Mucosa of stomach (tissue), 1 donor: Measurements from ENCODE around the gene ANKRD18A.
"Not testable (repeated sequence)": the region's sequence is repeated elsewhere in the genome, so short reads cannot be mapped to it uniquely, and the experiment has no call there.

Source experiments
- H3K27me3 ChIP-seq: one replicate; pipeline ENCODE4 v1.7.0; 2013; ENCODE audit warnings: mild to moderate bottlenecking, low read length; ENCODE audit not compliant: control insufficient read depth, insufficient read depth
- H3K36me3 ChIP-seq: one replicate; pipeline ENCODE4 v1.7.0; 2013; ENCODE audit warnings: low read length; ENCODE audit not compliant: control insufficient read depth, insufficient read depth
- H3K4me1 ChIP-seq: one replicate; pipeline ENCODE4 v1.7.0; 2013; ENCODE audit warnings: mild to moderate bottlenecking, low read length; ENCODE audit not compliant: control insufficient read depth, insufficient read depth
- H3K4me3 ChIP-seq: one replicate; pipeline ENCODE4 v1.7.0; 2013; ENCODE audit warnings: low read length
- H3K9ac ChIP-seq: one replicate; pipeline ENCODE4 v1.7.0; 2013; ENCODE audit warnings: mild to moderate bottlenecking, low read length, moderate library complexity
- H3K9me3 ChIP-seq: one replicate; pipeline ENCODE4 v1.7.0; 2013; ENCODE audit warnings: mild to moderate bottlenecking, low read length, moderate library complexity; ENCODE audit not compliant: control insufficient read depth
- donor health status: Pancreatic carcinoma.

Gene ANKRD18A

DNA sequence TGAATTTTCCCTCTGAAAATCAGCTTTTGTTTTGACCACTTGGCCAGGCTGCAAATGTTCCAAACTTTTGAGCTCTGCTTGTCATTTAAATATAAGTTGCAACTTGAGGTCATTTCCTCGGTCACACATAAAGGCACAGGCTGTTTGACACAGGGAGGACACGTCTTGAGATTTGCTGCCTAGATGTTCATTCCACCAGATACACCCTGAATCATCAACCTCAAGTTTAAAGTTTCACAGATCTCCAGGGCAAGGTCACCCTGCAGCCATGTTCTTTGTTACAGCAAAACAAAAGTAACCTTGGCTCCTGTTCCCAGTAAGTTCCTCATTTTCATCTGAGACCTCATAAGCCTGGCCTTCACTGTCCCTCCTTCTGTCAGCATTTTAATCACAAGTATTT lies 59.3 kb downstream of the ANKRD18A start:
- H3K4me1 ChIP-seq, H3K27me3 ChIP-seq: not testable (repeated sequence)

DNA sequence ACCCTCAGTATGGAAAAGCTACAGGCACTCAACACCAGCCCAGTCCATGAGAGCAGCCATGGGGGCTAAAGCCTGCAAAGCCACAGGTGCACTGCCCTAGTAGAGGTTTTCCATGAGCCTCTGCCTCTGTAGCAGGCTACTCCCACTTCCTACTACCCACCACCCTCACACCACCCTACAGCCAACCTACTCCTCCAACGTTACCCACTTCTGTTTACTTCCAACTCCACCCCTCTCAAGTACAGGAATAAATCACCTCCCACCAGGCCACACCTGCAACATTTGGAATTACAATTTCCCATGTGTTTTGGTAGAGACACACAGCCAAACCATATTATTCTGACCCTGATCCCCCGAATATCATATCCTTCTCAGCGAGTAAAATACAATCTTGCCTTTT lies 61.2 kb downstream of the ANKRD18A start:
- not testable (repeated sequence) for H3K9ac ChIP-seq, H3K27me3 ChIP-seq, H3K36me3 ChIP-seq, H3K4me3 ChIP-seq, H3K4me1 ChIP-seq, H3K9me3 ChIP-seq

More for the DNA sequence above, 59.3 kb downstream of the ANKRD18A start:
- not testable (repeated sequence) for H3K9ac ChIP-seq, H3K36me3 ChIP-seq, H3K4me3 ChIP-seq, H3K9me3 ChIP-seq

DNA sequence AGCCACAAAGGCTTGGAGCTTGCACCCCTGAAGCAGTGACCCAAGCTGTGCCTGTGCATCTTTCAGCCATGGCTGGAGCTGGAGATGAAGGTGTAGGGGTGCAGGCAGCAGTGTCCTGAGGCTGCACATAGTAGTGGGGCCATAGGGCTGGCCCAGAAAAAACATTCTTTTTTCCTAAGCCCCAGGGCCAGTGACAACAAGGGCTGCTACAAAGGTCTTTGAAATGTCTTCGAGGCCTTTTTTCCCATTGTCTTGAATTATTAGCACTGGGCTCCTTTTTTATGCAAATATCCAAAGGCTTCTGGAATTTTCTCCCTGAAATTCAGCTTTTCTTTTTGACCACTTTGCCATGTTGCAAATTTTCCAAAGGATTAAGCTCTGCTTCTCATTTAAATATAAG lies 62.6 kb downstream of the ANKRD18A start:
- H3K9ac ChIP-seq, H3K9me3 ChIP-seq, H3K4me3 ChIP-seq, H3K4me1 ChIP-seq, H3K36me3 ChIP-seq, H3K27me3 ChIP-seq: not testable (repeated sequence)

DNA sequence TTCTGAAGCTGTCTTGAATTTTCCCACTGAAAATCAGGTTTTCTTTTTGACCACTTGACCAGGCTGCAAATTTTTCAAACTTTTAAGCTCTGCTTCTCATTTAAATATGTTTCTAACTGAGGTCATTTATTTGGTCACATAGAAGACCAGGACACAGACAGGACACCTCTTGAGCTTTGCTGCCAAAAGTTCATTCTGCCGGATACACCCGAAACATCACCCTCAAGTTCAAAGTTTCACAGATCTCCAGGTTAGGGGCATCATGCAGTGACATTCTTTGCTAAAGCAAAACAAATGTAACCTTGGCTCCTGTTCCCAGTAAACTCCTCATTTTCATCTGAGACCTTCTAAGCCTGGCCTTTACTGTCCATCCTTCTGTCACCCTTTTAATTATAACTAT lies 65.4 kb downstream of the ANKRD18A start:
- not testable (repeated sequence) for H3K27me3 ChIP-seq, H3K4me3 ChIP-seq, H3K4me1 ChIP-seq, H3K36me3 ChIP-seq, H3K9ac ChIP-seq, H3K9me3 ChIP-seq

DNA sequence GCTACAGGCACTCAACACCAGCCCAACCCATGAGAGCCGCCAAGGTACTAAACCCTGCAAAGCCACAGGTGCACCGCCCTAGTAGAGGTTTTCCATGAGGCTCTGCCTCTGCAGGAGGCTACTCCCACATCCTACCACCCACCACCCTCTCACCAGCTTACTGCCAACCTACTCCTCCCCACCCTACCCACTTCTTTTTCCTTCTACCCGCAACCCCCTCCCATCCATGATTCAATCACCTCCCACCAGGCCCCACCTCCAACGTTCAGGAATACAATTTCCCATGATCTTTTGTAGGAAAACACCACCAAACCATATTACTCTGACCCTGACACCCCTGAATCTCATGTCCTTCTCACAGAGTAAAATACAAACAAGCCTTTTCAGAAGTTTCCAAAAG lies 67.4 kb downstream of the ANKRD18A start:
- not testable (repeated sequence) for H3K27me3 ChIP-seq, H3K36me3 ChIP-seq, H3K9ac ChIP-seq, H3K4me3 ChIP-seq, H3K9me3 ChIP-seq, H3K4me1 ChIP-seq

DNA sequence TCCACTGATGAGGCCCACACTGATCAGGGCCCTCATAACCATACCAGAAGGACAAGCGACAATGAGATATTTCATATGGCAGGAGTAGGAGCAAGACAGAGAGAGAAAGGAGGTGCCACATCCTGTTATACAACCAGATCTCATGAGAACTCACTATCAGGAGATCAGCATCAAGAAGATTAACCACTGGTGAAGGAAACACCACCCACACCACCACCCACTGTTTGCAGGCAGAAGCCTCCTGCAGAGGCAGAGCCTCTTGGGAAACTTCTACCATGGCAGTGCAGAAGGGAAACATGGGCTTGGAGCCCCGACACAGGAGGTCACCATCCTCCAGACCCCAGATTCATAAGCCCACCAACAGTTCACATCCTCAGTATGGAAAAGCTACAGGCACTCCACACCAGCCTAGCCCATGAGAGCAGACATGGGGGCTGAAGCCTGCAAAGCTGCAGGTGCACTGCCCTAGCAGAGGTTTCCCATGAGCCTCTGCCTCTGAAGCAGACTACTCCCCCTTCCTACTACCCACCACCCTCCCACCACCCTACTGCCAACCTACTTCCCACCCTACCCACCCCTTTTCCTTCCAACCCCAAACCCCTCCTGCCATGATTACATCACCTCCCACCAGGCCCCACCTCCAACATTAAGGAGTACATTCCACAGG lies 73.8 kb downstream of the ANKRD18A start:
- not testable (repeated sequence) for H3K4me3 ChIP-seq, H3K9ac ChIP-seq, H3K36me3 ChIP-seq

DNA sequence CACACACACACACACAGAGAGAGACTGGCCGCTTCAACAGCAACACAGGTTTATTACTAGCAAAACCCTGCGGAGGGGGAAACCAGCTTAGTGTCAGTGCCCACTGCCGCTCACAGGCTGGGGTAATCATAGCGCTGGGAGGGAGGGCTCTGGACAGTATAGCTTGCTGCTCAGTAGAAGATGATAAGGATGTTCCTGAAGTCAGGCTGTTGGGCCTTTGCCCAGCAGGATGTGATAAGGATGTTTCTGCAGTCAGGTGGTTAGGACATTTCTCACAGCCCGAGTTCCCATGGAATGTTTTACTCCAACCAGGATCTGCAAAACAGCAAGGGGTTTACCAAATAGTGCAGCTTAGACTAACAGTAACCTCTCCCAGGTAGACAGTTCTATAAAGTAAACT lies 79.9 kb downstream of the ANKRD18A start:
- not testable (repeated sequence) for H3K27me3 ChIP-seq, H3K4me1 ChIP-seq, H3K9me3 ChIP-seq, H3K36me3 ChIP-seq, H3K9ac ChIP-seq, H3K4me3 ChIP-seq

More for the DNA sequence above, 73.8 kb downstream of the ANKRD18A start:
- H3K9me3 ChIP-seq, H3K4me1 ChIP-seq, H3K27me3 ChIP-seq: not testable (repeated sequence)

DNA sequence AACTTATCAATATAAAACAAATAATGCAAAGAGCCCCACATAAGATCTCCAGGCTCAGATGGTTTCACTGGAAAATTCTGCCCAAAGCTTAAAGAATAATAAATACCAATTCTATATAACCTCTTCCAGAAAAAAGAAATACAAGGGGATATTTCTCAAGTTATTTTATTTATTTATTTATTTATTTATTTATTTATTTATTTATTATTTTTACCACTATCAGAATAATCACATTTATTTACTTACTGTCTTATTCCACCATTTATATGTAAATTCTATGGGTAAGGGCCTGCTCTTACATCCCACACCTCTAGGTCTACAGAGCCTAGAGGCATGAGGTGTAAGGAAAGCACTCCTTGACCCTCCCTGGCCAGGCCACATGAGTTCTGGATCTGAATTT lies 91.1 kb downstream of the ANKRD18A start:
- no peaks in the 10 kb centered on the region for H3K9me3 ChIP-seq
- no peaks in the 10 kb centered on the region for H3K36me3 ChIP-seq
- no peak overlapping the region for H3K9ac ChIP-seq
- no peaks in the 10 kb centered on the region for H3K4me1 ChIP-seq
- peaks cover 8% of the 10 kb centered on the region for H3K27me3 ChIP-seq
- no peak overlapping the region for H3K4me3 ChIP-seq

DNA sequence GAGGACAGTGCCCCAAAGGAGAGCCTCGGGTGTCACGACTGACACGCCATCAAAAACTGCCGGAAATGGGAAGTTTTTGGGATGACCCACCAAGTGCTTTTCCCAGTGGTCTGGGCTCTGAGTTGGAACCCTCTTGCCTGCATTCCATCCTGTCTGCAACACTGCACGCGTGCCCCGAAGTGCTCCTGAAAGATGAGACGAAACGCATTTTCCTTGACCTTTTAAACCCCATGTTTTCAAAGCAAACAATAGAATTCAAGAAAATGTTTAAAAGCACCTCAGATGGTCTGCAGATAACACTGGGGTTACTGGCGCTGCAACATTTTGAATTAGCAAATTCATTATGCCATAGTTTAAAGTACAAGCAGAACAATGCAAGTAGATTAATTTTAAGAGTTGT lies 92.9 kb downstream of the ANKRD18A start:
- no peaks in the 10 kb centered on the region for H3K4me1 ChIP-seq
- no peaks in the 10 kb centered on the region for H3K9me3 ChIP-seq
- peaks cover 8% of the 10 kb centered on the region for H3K27me3 ChIP-seq
- no peak overlapping the region for H3K9ac ChIP-seq
- no peak overlapping the region for H3K4me3 ChIP-seq
- no peaks in the 10 kb centered on the region for H3K36me3 ChIP-seq

DNA sequence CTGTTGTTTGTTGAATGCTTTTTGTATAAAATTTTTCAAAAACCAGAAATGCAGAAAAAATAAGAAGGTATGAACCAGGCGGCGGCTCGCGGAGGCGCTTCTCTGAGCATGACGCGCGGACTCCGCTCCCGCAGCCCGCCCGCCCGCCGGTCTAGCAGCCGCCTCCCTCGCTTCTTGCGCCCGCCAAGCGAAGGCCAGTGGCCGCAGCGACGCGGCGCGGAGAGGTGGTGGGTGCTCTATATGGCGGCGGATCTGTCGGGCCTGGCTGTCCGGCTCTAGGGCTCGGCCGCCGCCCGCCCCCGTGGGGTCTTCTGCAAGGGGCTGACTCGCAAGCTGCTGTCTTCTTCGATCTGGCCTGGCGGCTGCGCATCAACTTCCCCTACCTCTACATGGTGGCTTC lies 93.8 kb downstream of the ANKRD18A start:
- Histone ChIP-seq H3K36me3 (no peaks in the 10 kb centered on the region), H3K27me3 (peaks cover 8% of the 10 kb centered on the region), H3K4me3 (no peak overlapping the region), H3K9ac (no peak overlapping the region), H3K9me3 (no peaks in the 10 kb centered on the region), H3K4me1 (no peaks in the 10 kb centered on the region)

DNA sequence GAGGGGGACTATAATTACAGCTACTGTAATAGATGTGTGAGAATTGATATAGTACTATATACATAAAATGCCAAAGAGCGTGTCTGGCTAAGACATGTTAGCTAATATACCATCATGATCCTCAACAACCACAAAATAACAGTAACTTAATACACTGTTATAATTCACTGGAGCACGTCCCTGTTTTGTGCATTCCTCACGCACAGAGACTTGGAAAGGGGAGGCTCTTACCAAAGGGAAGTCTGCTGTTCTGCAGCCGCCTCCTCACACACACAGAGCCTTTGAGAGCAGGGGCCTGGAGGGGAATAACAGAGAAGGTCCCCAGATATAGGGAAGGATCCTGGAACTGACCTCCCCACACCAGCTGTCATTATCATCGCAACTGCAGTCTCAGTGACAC lies 97.3 kb downstream of the ANKRD18A start:
- H3K4me1 ChIP-seq = no peaks in the 10 kb centered on the region

DNA sequence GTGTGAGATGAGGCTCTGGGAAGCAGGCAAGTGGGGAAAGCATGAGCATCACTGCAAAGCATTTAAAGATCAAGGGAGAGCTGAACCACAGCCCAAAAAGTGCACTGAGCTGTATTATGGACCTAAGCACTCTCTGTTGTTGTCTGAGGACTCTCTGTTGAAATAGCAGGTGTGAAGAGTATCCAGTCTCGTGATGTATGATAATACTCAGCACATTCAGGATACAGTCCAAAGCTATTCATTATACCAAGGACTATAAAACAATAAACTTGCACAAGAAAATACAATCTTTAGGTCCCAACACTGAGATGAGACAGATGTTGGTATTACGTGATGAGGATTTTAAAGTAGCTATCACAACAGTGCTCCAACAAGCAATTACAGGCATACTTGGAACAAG lies 98.6 kb downstream of the ANKRD18A start:
- Histone ChIP-seq H3K4me3 (no peak overlapping the region), H3K9ac (no peak overlapping the region), H3K36me3 (no peaks in the 10 kb centered on the region), H3K9me3 (no peaks in the 10 kb centered on the region), H3K27me3 (peaks cover 5% of the 10 kb centered on the region), H3K4me1 (no peaks in the 10 kb centered on the region)

More for the DNA sequence above, 97.3 kb downstream of the ANKRD18A start:
- Histone ChIP-seq H3K36me3 (no peaks in the 10 kb centered on the region), H3K4me3 (no peak overlapping the region), H3K27me3 (peaks cover 8% of the 10 kb centered on the region), H3K9me3 (no peaks in the 10 kb centered on the region), H3K9ac (no peak overlapping the region)
